ENCODE data around the gene RAD54L.
"Not testable (repeated sequence)": the region's sequence is repeated elsewhere in the genome, so short reads cannot be mapped to it uniquely, and the experiment has no call there.

The RAD54L gene

GRCh38 chr1:46247436-46248121 is at the start of gene RAD54L:
TSS of gene RAD54L (plus strand) at chr1:46247763. CDS start at chr1:46248406, 643 bp downstream.
- DNase-seq (ENCODE audit: low spot score), result peak; percentile 98

GRCh38 chr1:46197964-46198811 is 49.4 kb upstream of the RAD54L start, which contains the start of gene POMGNT1:
TSS of gene POMGNT1 (minus strand) at chr1:46198434. CDS start at chr1:46197821, 613 bp downstream.
- DNase-seq (ENCODE audit: low spot score), result peak; percentile 91

GRCh38 chr1:46199233-46199749 is 48.3 kb upstream of the RAD54L start:
- no peak for DNase-seq (ENCODE audit: low spot score)

GRCh38 chr1:46203738-46204405 is 43.7 kb upstream of the RAD54L start:
- DNase-seq (ENCODE audit: low spot score), result no peak

GRCh38 chr1:46204406-46204742 is 43.2 kb upstream of the RAD54L start:
- no peak for DNase-seq (ENCODE audit: low spot score)

- DNase-seq (ENCODE audit: low spot score), result no peak
Measured at GRCh38 chr1:46205141-46205540, 42.4 kb upstream of the RAD54L start.

- no peak for DNase-seq (ENCODE audit: low spot score)
Measured at GRCh38 chr1:46205791-46206190, 41.8 kb upstream of the RAD54L start.

GRCh38 chr1:46206399-46206798 is 41.2 kb upstream of the RAD54L start:
- no peak for DNase-seq (ENCODE audit: low spot score)

- DNase-seq (ENCODE audit: low spot score), result no peak
Measured at GRCh38 chr1:46210561-46210960, 37.0 kb upstream of the RAD54L start.

- no peak for DNase-seq (ENCODE audit: low spot score)
Measured at GRCh38 chr1:46211051-46211450, 36.5 kb upstream of the RAD54L start.

- no peak for DNase-seq (ENCODE audit: low spot score)
Measured at GRCh38 chr1:46215504-46215903, 32.1 kb upstream of the RAD54L start.

- DNase-seq (ENCODE audit: low spot score), result no peak
Measured at GRCh38 chr1:46218443-46218842, 29.1 kb upstream of the RAD54L start.

- DNase-seq (ENCODE audit: low spot score), result no peak
Measured at GRCh38 chr1:46219551-46220520, 27.7 kb upstream of the RAD54L start.

- no peak for DNase-seq (ENCODE audit: low spot score)
Measured at GRCh38 chr1:46220808-46221207, 26.8 kb upstream of the RAD54L start.

- no peak for DNase-seq (ENCODE audit: low spot score)
Measured at GRCh38 chr1:46221749-46222148, 25.8 kb upstream of the RAD54L start.

- not testable (repeated sequence) for DNase-seq (ENCODE audit: low spot score)
Measured at GRCh38 chr1:46223055-46223454, 24.5 kb upstream of the RAD54L start.

GRCh38 chr1:46223472-46223943 is 24.1 kb upstream of the RAD54L start:
- peak; percentile 74 for DNase-seq (ENCODE audit: low spot score)

GRCh38 chr1:46224966-46225365 is 22.6 kb upstream of the RAD54L start:
- no peak for DNase-seq (ENCODE audit: low spot score)

GRCh38 chr1:46231231-46231630 is 16.3 kb upstream of the RAD54L start:
- DNase-seq (ENCODE audit: low spot score), result not testable (repeated sequence)

- DNase-seq (ENCODE audit: low spot score), result no peak
Measured at GRCh38 chr1:46236882-46237281, 10.7 kb upstream of the RAD54L start.

- DNase-seq (ENCODE audit: low spot score), result not testable (repeated sequence)
Measured at GRCh38 chr1:46238865-46239264, 8.7 kb upstream of the RAD54L start.
